Measurements from ENCODE around the gene FTO.

- TF ChIP-seq EZH2 (IDR thresholded peaks at IDR 0.05), result no peak
- no peak for TF ChIP-seq POLR2AphosphoS5 (IDR thresholded peaks at IDR 0.05; ENCODE audit: borderline replicate concordance, low read depth, low read length)
- no peak for TF ChIP-seq FOXP2 (optimal IDR thresholded peaks at IDR 0.05; ENCODE audit: control extremely low read depth, extremely low read length, insufficient read depth)
Observed at GRCh38 chr16:54007504-54007903, 303.5 kb downstream of the FTO start.

Measured in SK-N-MC (cell line).